Esophagus muscularis mucosa (tissue), 4 donors: Measurements from ENCODE around the gene RAB44.

Experiments
- EP300 ChIP-seq: sonication (generic); formaldehyde crosslinking; IDR thresholded peaks from one replicate; pipeline ENCODE4 v1.6.1; 2017; ENCODE audit warnings: antibody characterized with exemption
- POLR2A ChIP-seq: fragments of 450-650 bp; IDR thresholded peaks from one replicate; pipeline ENCODE4 v1.6.1; 2017; ENCODE audit warnings: antibody characterized with exemption, moderate library complexity, mild to moderate bottlenecking, low read depth
- POLR2AphosphoS5 ChIP-seq, 2 donors: sonication (generic); formaldehyde crosslinking; IDR thresholded peaks; one replicate each; pipeline ENCODE4 v1.6.1; 2017; ENCODE audit warnings: antibody characterized with exemption in 2 of 2
- TF ChIP-seq, protein P1 (sequence below), 3 experiments: fragments of 200-600 bp in 2 of 3; fragments of 450-650 bp in 1 of 3; sonication (generic) in 2 of 3; IDR thresholded peaks; one replicate each; pipeline ENCODE4 v1.5.1; 2017 to 2019; ENCODE audit warnings: antibody characterized with exemption in 3 of 3, mild to moderate bottlenecking in 2 of 3, moderate library complexity in 1 of 3

DNA sequence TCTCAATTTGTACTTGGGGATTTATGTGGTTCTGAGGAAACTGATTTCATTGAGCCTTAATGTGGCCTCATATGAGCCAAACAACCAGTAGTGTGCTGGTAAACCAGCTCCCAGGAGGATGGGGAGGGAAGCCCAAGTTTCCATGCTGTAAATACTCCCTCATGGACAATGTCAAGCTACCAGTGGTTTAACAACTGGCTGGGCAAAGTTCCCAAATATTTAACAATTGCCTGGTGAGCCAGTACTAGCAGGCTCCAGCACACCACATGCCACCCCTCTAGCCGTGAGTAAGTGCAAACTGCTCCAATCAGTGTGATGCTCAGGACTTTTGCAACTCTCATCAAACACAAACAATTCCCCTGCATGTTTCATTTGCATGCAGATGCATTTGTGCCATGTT lies 38.4 kb upstream of the RAB44 start:
- no peak for TF ChIP-seq POLR2A
- TF ChIP-seq, protein P1, sequence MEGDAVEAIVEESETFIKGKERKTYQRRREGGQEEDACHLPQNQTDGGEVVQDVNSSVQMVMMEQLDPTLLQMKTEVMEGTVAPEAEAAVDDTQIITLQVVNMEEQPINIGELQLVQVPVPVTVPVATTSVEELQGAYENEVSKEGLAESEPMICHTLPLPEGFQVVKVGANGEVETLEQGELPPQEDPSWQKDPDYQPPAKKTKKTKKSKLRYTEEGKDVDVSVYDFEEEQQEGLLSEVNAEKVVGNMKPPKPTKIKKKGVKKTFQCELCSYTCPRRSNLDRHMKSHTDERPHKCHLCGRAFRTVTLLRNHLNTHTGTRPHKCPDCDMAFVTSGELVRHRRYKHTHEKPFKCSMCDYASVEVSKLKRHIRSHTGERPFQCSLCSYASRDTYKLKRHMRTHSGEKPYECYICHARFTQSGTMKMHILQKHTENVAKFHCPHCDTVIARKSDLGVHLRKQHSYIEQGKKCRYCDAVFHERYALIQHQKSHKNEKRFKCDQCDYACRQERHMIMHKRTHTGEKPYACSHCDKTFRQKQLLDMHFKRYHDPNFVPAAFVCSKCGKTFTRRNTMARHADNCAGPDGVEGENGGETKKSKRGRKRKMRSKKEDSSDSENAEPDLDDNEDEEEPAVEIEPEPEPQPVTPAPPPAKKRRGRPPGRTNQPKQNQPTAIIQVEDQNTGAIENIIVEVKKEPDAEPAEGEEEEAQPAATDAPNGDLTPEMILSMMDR (IDR thresholded peaks at IDR 0.05) = no peak
- TF ChIP-seq EP300 = no peak
- no peak for TF ChIP-seq POLR2AphosphoS5 (IDR thresholded peaks at IDR 0.05)
